WI38 (cell line): ENCODE data around the gene MAGIX.
A peak's percentile ranks its signal among the peaks of the same experiment; 100 is the strongest.
"Not testable (repeated sequence)": the region's sequence is repeated elsewhere in the genome, so short reads cannot be mapped to it uniquely, and the experiment has no call there.

Source experiments
- H3K4me3 ChIP-seq: 2 replicates; pipeline ENCODE4 v1.5.1; 2011; ENCODE audit warnings: low read depth, mild to moderate bottlenecking, control low read depth, low read length
- CTCF ChIP-seq: IDR thresholded peaks from 2 replicates; pipeline ENCODE4 v1.5.1; 2012; ENCODE audit warnings: low read depth, mild to moderate bottlenecking, control low read depth, low read length

Gene MAGIX

GRCh38 chrX:49171752-49172279, 9.3 kb downstream of the MAGIX start, which contains the start of gene PLP2:
TSS of gene PLP2 (plus strand) at chrX:49171898. CDS start at chrX:49172001, 103 bp downstream.
- no peak for TF ChIP-seq CTCF
- H3K4me3 ChIP-seq: peak within 1 kb of the TSS; percentile 69

- peak overlapping the region; percentile 69 for H3K4me3 ChIP-seq
Observed at GRCh38 chrX:49172280-49172780, 9.8 kb downstream of the MAGIX start.

GRCh38 chrX:49173544-49173943, 11.0 kb downstream of the MAGIX start:
- not testable (repeated sequence) for H3K4me3 ChIP-seq

More at GRCh38 chrX:49172280-49172780, 9.8 kb downstream of the MAGIX start:
- no peak for TF ChIP-seq CTCF

- TF ChIP-seq CTCF: no peak
- no peak overlapping the region for H3K4me3 ChIP-seq
Observed at GRCh38 chrX:49174723-49175122, 12.2 kb downstream of the MAGIX start.

GRCh38 chrX:49175435-49176274, 13.1 kb downstream of the MAGIX start:
- no peak overlapping the region for H3K4me3 ChIP-seq
- TF ChIP-seq CTCF: no peak

- no peak for TF ChIP-seq CTCF
- no peak overlapping the region for H3K4me3 ChIP-seq
Observed at GRCh38 chrX:49176421-49177326, 14.1 kb downstream of the MAGIX start.

- no peak for TF ChIP-seq CTCF
- H3K4me3 ChIP-seq: no peak overlapping the region
Observed at GRCh38 chrX:49177338-49177833, 14.8 kb downstream of the MAGIX start.
